Epithelial cell of proximal tubule (primary cell): ENCODE measurements around the gene ZNF235. TPM values are rescaled to one million over a fixed set of nuclear protein-coding genes. Genes with fewer than 3 reads are reported as not detected.
"Not testable (repeated sequence)": the region's sequence is repeated elsewhere in the genome, so short reads cannot be mapped to it uniquely, and the experiment has no call there.

Source experiments
- DNase-seq: peaks from one replicate; pipeline ENCODE4 v3.0.0-alpha.2; 2011; ENCODE audit warnings: low read depth
- H3K4me3 ChIP-seq: 2 replicates; pipeline ENCODE4 v1.5.1; 2011; ENCODE audit warnings: low read depth, mild to moderate bottlenecking, low read length
- total RNA-seq: library from RNA; depleted of rRNA; stranded (reverse); fragments of >200 nt; gene quantifications from 2 replicates; pipeline ENCODE4 v1.2.3, GENCODE V29; 2015
- TF ChIP-seq, protein P1 (sequence below): conservative IDR thresholded peaks from 2 replicates; pipeline ENCODE4 v1.5.1; 2012; ENCODE audit warnings: low read depth, mild to moderate bottlenecking, low read length

Gene ZNF235
- 0.65 and 3.2 TPM in 2 replicates for total RNA-seq

GRCh38 chr19:44304659-44305193 lies at the start of gene ZNF235:
TSS of gene ZNF235 (minus strand) at chr19:44305025. CDS start at chr19:44303404, 1,621 bp downstream.
- H3K4me3 ChIP-seq, result peak within 1 kb of the TSS; percentile 85

GRCh38 chr19:44346556-44346955 lies 41.7 kb upstream of the ZNF235 start:
- no peak for DNase-seq
- no peak overlapping the region for H3K4me3 ChIP-seq
- TF ChIP-seq, protein P1, sequence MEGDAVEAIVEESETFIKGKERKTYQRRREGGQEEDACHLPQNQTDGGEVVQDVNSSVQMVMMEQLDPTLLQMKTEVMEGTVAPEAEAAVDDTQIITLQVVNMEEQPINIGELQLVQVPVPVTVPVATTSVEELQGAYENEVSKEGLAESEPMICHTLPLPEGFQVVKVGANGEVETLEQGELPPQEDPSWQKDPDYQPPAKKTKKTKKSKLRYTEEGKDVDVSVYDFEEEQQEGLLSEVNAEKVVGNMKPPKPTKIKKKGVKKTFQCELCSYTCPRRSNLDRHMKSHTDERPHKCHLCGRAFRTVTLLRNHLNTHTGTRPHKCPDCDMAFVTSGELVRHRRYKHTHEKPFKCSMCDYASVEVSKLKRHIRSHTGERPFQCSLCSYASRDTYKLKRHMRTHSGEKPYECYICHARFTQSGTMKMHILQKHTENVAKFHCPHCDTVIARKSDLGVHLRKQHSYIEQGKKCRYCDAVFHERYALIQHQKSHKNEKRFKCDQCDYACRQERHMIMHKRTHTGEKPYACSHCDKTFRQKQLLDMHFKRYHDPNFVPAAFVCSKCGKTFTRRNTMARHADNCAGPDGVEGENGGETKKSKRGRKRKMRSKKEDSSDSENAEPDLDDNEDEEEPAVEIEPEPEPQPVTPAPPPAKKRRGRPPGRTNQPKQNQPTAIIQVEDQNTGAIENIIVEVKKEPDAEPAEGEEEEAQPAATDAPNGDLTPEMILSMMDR, result no peak

More at GRCh38 chr19:44304659-44305193, at the start of gene ZNF235:
- TF ChIP-seq, protein P1, result no peak
- peak; percentile 82 for DNase-seq

DNA sequence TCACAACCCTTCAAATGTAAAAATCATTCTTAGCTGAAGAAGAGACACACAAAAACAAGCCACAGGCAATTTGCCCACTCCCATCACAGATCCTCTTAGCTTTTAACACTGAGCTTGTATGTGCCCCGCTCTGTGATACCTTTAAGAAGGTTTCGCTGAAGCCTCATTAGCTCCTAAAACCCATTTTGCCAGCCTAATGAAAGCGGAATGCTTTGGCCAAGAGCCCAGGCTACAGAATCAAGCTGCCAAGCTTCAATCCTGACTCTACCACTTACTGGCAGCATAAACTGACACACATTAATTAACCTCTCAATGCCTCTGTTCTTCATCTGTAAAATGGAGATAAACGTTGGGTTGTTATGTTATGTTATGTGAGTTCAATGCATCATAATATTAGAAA lies 41.1 kb upstream of the ZNF235 start:
- no peak overlapping the region for H3K4me3 ChIP-seq
- TF ChIP-seq, protein P1, result no peak
- DNase-seq, result no peak

- no peak overlapping the region for H3K4me3 ChIP-seq
- DNase-seq, result no peak
- TF ChIP-seq, protein P1, result no peak
Measured at GRCh38 chr19:44344255-44344654, 39.4 kb upstream of the ZNF235 start.

DNA sequence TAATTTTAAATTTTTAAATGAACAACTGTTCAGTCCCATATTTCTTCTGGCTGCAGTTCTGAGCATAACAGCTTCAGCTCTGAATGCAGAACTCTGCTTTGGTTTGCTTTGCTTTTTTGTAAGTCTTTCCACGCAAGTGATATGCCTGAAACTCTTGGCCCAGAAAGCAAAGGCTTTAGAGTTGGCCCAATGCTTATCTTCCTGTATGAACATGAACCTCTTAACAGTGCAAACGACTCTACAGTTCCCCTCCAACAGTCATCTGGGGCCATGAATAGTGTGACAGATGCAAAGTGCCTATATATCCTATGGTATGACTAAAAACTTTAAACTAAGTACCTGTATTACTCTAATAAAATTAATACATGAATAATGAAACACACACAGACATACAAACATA lies 37.0 kb upstream of the ZNF235 start:
- H3K4me3 ChIP-seq, result no peak overlapping the region
- DNase-seq, result no peak
- TF ChIP-seq, protein P1, result no peak

DNA sequence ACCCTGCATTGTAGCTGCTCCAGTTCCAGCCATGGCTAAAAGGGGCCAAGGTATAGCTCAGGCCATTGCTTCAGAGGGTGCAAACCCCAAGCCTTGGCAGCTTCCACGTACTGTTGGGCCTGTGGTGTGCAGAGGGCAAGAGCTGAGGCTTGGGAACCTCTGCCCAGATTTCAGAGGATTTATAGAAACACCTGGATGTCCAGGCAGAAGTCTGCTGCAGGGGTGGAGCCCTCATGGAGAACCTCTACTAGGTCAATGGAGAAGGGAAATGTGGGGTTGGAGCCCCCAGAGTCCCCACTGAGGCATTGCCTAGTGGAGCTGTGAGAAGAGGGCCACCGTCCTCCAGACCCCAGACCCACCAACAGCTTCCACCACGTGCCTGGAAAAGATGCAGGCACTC lies 29.8 kb upstream of the ZNF235 start:
- not testable (repeated sequence) for H3K4me3 ChIP-seq, DNase-seq

- DNase-seq, result no peak
- TF ChIP-seq, protein P1, result no peak
- H3K4me3 ChIP-seq, result no peak overlapping the region
Measured at GRCh38 chr19:44332145-44332544, 27.3 kb upstream of the ZNF235 start.
